ENCODE results near the gene RHBDD1.

RHBDD1 gene

GRCh38 chr2:226796012-226796839 is 39.6 kb upstream of the RHBDD1 start:
- no peak overlapping the region for H3K4me3 ChIP-seq (ENCODE audit: low read length)
- no peak for TF ChIP-seq ZNF274 (IDR thresholded peaks at IDR 0.05; ENCODE audit: low read depth, low read length)

DNA sequence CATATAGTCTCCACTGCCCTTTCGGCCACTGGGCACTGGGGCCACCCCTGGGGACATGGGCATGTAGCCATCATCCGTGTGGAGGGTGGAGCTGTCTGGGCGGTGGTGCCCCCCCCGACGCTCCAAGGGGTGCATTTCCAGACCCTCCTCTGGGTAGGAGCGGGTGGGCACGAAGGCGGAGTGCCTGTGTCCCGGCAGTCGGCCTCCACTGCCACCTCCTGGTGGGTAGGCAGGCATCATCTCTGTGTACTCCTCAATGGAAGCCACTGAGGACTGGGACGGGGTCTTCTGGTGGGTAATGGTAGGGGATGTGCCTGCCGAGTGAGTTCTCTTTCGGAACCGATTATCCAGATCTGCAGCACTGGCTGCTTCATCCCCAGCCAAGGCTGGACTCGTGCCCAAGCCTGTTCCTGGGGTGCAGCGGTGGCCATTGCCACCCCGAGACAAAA is 39.0 kb upstream of the RHBDD1 start:
- H3K4me3 ChIP-seq (ENCODE audit: low read length): no peak overlapping the region

GRCh38 chr2:226797289-226797988 is 38.4 kb upstream of the RHBDD1 start:
- no peak overlapping the region for H3K4me3 ChIP-seq (ENCODE audit: low read length)

More for the DNA sequence above, 39.0 kb upstream of the RHBDD1 start:
- TF ChIP-seq ZNF274 (IDR thresholded peaks at IDR 0.05; ENCODE audit: low read depth, low read length): no peak

GRCh38 chr2:226797989-226798421 is 37.8 kb upstream of the RHBDD1 start:
- peak overlapping the region; percentile 67; the same call in 1 of the 2 replicates for H3K4me3 ChIP-seq (ENCODE audit: low read length)
- TF ChIP-seq ZNF274 (IDR thresholded peaks at IDR 0.05; ENCODE audit: low read depth, low read length): no peak

More at GRCh38 chr2:226797289-226797988, 38.4 kb upstream of the RHBDD1 start:
- no peak for TF ChIP-seq ZNF274 (IDR thresholded peaks at IDR 0.05; ENCODE audit: low read depth, low read length)

GRCh38 chr2:226798422-226799210 is 37.2 kb upstream of the RHBDD1 start:
- peak overlapping the region; percentile 67; the same call in 1 of the 2 replicates for H3K4me3 ChIP-seq (ENCODE audit: low read length)
- TF ChIP-seq ZNF274 (IDR thresholded peaks at IDR 0.05; ENCODE audit: low read depth, low read length): no peak

- no peak for TF ChIP-seq ZNF274 (IDR thresholded peaks at IDR 0.05; ENCODE audit: low read depth, low read length)
These were observed 36.5 kb upstream of the RHBDD1 start, which contains the start of gene IRS1 for GRCh38 chr2:226799211-226799975. IRS1 (minus strand) TSS chr2:226799820; CDS start chr2:226798738, 1,082 bp downstream.

DNA sequence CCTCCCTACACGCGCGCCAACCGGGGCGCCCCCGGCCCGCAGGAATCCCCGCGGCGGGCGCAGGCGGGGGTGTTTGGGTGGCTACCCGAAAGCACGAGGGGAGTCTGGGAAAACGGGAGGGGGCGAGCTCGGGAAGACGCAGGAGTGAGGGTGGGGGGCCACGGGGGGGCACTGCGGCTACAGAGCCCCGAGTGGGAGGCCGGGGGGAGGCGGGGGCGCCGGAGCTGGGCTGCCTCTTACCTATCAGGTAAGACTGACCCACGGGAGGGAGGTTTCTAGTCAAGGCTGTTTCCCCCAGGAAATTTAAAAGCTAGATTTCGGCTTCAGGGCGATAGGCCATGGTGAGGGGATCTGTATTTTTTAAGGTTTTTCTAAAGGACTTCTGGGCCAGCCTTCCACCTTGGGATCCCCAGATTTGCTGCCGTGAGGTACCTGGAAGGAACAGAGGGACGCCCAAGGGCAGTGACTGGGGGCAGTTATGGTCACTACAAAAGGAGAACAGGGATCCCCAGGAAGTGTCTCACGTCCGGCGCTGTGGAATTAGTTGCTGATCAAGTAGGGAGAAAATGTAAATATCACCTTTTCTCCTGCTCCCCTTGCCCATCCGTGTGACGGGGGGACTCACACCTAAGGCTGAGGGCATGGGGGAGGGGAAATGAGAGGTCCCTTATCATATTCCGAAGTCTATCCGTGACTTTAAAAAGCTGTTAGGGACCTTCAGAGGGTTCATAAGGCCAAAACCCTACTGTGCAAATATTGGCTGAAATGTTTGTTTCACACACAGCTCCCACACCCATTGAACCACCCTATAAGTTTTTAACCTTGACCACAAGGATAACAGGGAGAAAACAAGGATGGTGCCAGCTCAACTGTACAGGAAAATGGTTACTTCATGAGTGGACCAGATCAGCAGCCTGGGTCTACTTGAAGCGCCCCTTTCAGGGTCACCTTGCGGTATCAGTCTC is 35.6 kb upstream of the RHBDD1 start:
- TF ChIP-seq ZNF274 (IDR thresholded peaks at IDR 0.05; ENCODE audit: low read depth, low read length): no peak

More at GRCh38 chr2:226799211-226799975, 36.5 kb upstream of the RHBDD1 start, which contains the start of gene IRS1:
- peak within 1 kb of the TSS; percentile 67; the same call in 1 of the 2 replicates for H3K4me3 ChIP-seq (ENCODE audit: low read length)

DNA sequence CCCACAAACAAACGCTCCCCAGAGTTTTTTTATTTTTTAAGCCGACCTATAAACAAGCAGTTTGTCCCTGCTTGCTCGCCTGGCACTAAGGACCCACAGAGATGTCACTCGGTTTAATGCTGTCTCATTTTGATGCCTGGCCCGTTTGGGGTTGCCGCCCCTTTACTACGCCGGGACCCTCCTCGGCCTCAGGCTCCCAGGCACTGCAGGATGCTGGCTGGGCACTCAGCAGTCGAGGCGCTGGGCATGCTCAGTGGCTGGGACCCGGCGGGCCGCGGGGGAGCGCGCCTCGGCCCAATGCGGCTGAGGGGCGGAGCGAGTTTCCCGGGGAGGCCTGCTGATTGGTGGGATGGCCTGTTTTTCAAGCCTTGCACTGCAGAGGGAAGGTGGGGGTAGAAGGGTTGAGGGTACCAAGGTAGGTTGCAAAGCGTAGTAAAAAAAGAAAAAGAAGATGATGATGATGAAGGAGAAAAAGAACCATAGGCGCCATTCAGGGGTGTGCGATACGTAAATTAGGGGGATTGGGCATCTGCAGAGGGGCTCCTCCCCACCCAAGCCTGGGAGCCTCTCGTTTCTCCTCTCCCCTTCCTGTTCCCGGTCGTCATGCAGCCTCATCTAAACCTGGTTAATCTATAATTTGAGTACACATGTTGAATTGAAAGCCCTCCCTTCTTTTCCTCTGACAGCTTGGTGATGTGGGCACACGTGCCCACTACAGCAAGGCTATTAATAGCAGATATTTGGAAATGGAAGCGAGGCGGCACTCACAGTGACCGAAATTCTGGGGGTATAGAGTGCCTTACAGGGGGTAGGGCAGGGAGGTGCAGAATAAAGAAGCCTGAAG is 34.7 kb upstream of the RHBDD1 start:
- H3K4me3 ChIP-seq (ENCODE audit: low read length): peak overlapping the region; percentile 67; the same call in 1 of the 2 replicates
- TF ChIP-seq ZNF274 (IDR thresholded peaks at IDR 0.05; ENCODE audit: low read depth, low read length): no peak

More for the DNA sequence above, 35.6 kb upstream of the RHBDD1 start:
- peak overlapping the region; percentile 67; the same call in 1 of the 2 replicates for H3K4me3 ChIP-seq (ENCODE audit: low read length)

- H3K4me3 ChIP-seq (ENCODE audit: low read length): no peak overlapping the region
- no peak for TF ChIP-seq ZNF274 (IDR thresholded peaks at IDR 0.05; ENCODE audit: low read depth, low read length)
These were observed 33.3 kb upstream of the RHBDD1 start for GRCh38 chr2:226802573-226802972.

DNA sequence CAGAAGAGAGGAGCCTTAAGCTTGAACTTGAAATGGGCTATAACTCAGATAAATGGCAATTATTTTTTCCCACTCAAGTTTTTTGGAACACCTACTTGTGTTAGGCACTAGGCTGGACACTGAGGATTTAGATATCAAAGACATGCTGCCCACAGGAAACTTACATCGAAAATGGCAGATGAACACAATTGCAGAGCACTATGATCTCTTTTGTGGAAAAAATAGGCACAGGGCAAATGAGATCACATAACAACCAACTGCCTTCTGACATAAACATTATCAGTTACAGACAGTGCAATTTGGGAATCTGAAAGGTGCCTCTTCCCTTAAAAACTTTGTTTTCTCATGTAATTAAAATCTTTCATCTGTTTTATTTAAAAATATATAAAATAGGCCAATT is 32.4 kb upstream of the RHBDD1 start:
- no peak for TF ChIP-seq ZNF274 (IDR thresholded peaks at IDR 0.05; ENCODE audit: low read depth, low read length)
- no peak overlapping the region for H3K4me3 ChIP-seq (ENCODE audit: low read length)

DNA sequence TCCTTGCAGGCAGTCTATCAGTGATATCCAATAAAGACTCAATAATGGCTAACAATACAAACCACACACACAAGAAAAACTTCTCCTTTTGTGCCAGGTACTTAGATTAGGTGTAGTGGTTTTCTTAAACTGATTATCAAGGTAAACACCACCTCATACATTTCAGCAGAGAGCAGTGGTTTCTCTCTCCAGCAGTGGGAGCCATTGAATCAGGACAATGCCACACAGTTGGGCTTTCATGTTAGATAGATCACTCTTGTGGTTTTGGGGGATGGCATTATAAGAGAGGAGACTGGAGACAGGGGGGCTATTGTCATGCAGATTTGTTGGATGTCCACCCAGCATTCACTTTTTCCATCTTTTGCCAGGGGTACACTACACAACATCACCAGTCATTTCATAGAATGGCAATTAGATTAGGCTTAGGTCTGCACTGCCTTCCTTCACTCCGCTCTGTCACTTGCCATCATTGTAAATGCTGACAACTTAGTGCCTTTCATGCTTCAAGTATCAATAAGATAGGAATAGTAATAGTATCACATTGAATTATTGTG is 22.6 kb upstream of the RHBDD1 start:
- TF ChIP-seq ZNF274 (IDR thresholded peaks at IDR 0.05; ENCODE audit: low read depth, low read length): no peak
- no peak overlapping the region for H3K4me3 ChIP-seq (ENCODE audit: low read length)

All from GM08714 (cell line).